Mesendoderm (in vitro differentiated cells): ENCODE data around the gene SRGAP3.
A peak's percentile ranks its signal among the peaks of the same experiment; 100 is the strongest.
"Not testable (repeated sequence)": the region's sequence is repeated elsewhere in the genome, so short reads cannot be mapped to it uniquely, and the experiment has no call there.

Experiments
- DNase-seq: peaks from one replicate; pipeline ENCODE4 v3.0.0; 2013
- H2AK5ac ChIP-seq: 2 replicates; pipeline ENCODE4 v1.6.1; 2013; ENCODE audit warnings: low read length, inconsistent platforms
- H2BK120ac ChIP-seq: 2 replicates; pipeline ENCODE4 v1.6.1; 2013; ENCODE audit warnings: low read depth, mild to moderate bottlenecking, low read length, moderate library complexity, mixed read lengths
- H2BK15ac ChIP-seq: replicated peaks from 2 replicates; pipeline ENCODE4 v1.6.1; 2013; ENCODE audit warnings: low read depth, mild to moderate bottlenecking, moderate library complexity
- H2BK5ac ChIP-seq: 2 replicates; pipeline ENCODE4 v1.6.1; 2013; ENCODE audit warnings: low read length, inconsistent platforms
- H3K18ac ChIP-seq: 2 replicates; pipeline ENCODE4 v1.6.1; 2013; ENCODE audit warnings: mild to moderate bottlenecking, low read length, mixed read lengths
- H3K23ac ChIP-seq: one replicate; pipeline ENCODE4 v1.6.1; 2013; ENCODE audit warnings: low read length
- H3K27ac ChIP-seq: 2 replicates; pipeline ENCODE4 v1.5.1; 2013; ENCODE audit warnings: low read depth, mild to moderate bottlenecking, inconsistent platforms, low read length, moderate library complexity
- H3K27me3 ChIP-seq: 2 replicates; pipeline ENCODE4 v1.6.1; 2013; ENCODE audit warnings: low read length, control low read depth, mild to moderate bottlenecking, inconsistent platforms; ENCODE audit not compliant: insufficient read depth, poor library complexity
- H3K36me3 ChIP-seq: 2 replicates; pipeline ENCODE4 v1.6.1; 2013; ENCODE audit warnings: low read length, inconsistent platforms; ENCODE audit not compliant: control insufficient read depth, insufficient read depth
- H3K4ac ChIP-seq: one replicate; pipeline ENCODE4 v1.6.1; 2013; ENCODE audit warnings: low read depth, mild to moderate bottlenecking, low read length, moderate library complexity
- H3K4me1 ChIP-seq: 2 replicates; pipeline ENCODE4 v1.6.1; 2013; ENCODE audit warnings: low read depth, low read length, inconsistent platforms; ENCODE audit not compliant: control insufficient read depth
- H3K4me2 ChIP-seq: 2 replicates; pipeline ENCODE4 v1.6.1; 2013; ENCODE audit warnings: low read length
- H3K4me3 ChIP-seq: 2 replicates; pipeline ENCODE4 v1.5.1; 2013; ENCODE audit warnings: mild to moderate bottlenecking, low read length
- H3K56ac ChIP-seq: one replicate; pipeline ENCODE4 v1.6.1; 2013; ENCODE audit warnings: low read length
- H3K79me1 ChIP-seq: 2 replicates; pipeline ENCODE4 v1.6.1; 2013; ENCODE audit warnings: low read length, inconsistent platforms
- H3K79me2 ChIP-seq: 2 replicates; pipeline ENCODE4 v1.6.1; 2013; ENCODE audit warnings: mild to moderate bottlenecking, low read length; ENCODE audit not compliant: control insufficient read depth, insufficient read depth
- H3K9ac ChIP-seq: 2 replicates; pipeline ENCODE4 v1.6.1; 2013; ENCODE audit warnings: low read length, inconsistent platforms
- H4K5ac ChIP-seq: one replicate; pipeline ENCODE4 v1.6.1; 2013; ENCODE audit warnings: low read length
- H4K8ac ChIP-seq: one replicate; pipeline ENCODE4 v1.6.1; 2013; ENCODE audit warnings: low read depth, mild to moderate bottlenecking, control low read depth, low read length, moderate library complexity
- WGBS: extraction: QIAGEN DNeasy Blood & Tissue Kit; methylation state at CpG from one replicate; pipeline ENCODE4 v1.1.7; 2013; ENCODE audit warnings: low lambda C conversion rate, missing lambda C conversion rate; ENCODE audit not compliant: insufficient coverage; ENCODE audit errors: extremely low coverage; 5-methylcytosine and 5-hydroxymethylcytosine counted together

SRGAP3 gene

DNA sequence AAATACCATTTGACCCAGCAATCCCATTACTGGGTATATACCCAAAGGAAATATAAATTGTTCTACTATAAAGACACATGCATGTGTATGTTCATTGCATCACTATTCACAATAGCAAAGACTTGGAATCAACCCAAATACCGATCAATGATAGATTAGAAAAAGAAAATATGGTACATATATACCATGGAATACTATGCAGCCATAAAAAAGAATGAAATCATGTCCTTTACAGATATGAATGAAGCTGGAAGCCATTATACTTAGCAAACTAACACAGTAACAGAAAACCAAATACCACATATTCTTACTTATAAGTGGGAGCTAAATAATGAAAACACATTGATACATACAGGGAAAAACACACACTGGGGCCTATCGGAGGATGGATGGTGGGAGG lies 164.0 kb downstream of the SRGAP3 start:
- H2BK15ac ChIP-seq, H3K27ac ChIP-seq, H4K8ac ChIP-seq, H2BK120ac ChIP-seq, H3K4me1 ChIP-seq, H3K79me2 ChIP-seq, H3K4me3 ChIP-seq, H4K5ac ChIP-seq, H3K36me3 ChIP-seq, H3K4ac ChIP-seq, H3K18ac ChIP-seq, H3K9ac ChIP-seq, H3K27me3 ChIP-seq, H3K23ac ChIP-seq, H3K56ac ChIP-seq, H3K4me2 ChIP-seq, DNase-seq, H2AK5ac ChIP-seq, H2BK5ac ChIP-seq, H3K79me1 ChIP-seq: not testable (repeated sequence)
- no CpG with 5 or more reads among the region's 2 CpGs for WGBS

DNA sequence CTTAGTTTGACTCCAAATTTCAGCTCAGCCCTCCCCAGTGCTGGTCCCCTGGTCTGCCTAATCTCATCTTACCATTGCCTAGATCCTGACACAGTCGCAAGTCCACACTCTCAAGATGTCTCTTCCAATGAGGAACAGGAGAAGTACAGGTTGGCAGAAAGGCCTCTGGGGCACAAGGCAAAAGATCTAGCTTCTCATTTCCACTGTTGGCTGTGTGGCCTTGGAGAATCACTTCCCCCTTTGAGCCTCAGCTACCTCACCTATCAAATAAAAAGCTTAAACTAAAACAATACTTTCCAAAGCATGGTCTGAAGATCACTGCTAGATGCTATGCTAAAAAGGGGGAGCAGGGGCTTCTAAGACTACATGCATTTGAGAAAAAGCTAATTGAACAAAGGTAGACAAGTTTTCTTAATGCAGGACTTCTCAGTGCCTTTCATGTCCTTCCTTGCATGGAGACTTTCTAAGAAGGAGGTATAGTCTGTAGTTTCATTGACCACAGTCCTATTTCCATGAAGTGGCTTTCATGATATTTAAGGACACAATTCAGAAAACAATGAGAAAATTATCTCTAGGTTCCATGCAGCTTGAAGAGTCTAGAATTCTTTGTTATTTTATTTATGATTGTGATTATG lies 168.1 kb downstream of the SRGAP3 start:
- no peak overlapping the region for H3K18ac ChIP-seq
- H3K36me3 ChIP-seq = no peaks in the 10 kb centered on the region
- no peak overlapping the region for H3K4me2 ChIP-seq
- no peak overlapping the region for H2BK15ac ChIP-seq
- H3K4me3 ChIP-seq = no peak overlapping the region
- H3K27ac ChIP-seq = no peak overlapping the region
- no peak overlapping the region for H2BK120ac ChIP-seq
- H2AK5ac ChIP-seq = no peak overlapping the region
- no peaks in the 10 kb centered on the region for H3K79me1 ChIP-seq
- no peak for DNase-seq
- peaks cover 9% of the 10 kb centered on the region for H3K4me1 ChIP-seq
- H4K8ac ChIP-seq = no peak overlapping the region
- no peak overlapping the region for H2BK5ac ChIP-seq
- H3K23ac ChIP-seq = no peak overlapping the region
- no peak overlapping the region for H4K5ac ChIP-seq
- no peak overlapping the region for H3K9ac ChIP-seq
- no peaks in the 10 kb centered on the region for H3K27me3 ChIP-seq
- no peak overlapping the region for H3K4ac ChIP-seq
- no peak overlapping the region for H3K56ac ChIP-seq
- H3K79me2 ChIP-seq = no peaks in the 10 kb centered on the region
- no CpG with 5 or more reads among the region's 1 CpG for WGBS

DNA sequence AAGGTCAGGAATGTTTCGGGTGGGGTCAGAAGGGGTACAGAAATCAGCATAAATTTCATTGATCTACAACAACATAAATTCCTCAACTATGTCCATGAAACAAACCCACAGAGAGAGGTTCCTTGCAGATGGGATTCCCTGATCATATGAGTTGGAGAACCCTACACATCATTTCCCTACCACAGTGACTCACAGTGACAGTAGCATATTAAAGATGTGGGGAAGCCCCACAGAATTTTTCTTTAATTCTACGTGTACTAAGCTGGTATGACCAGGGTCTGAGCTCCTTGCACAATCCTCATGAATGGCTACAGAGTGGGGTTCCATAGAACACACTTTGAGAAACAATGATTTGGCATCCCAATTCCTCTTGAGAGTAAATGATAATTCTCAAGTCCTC lies 169.3 kb downstream of the SRGAP3 start:
- WGBS = no CpG with 5 or more reads among the region's 2 CpGs

DNA sequence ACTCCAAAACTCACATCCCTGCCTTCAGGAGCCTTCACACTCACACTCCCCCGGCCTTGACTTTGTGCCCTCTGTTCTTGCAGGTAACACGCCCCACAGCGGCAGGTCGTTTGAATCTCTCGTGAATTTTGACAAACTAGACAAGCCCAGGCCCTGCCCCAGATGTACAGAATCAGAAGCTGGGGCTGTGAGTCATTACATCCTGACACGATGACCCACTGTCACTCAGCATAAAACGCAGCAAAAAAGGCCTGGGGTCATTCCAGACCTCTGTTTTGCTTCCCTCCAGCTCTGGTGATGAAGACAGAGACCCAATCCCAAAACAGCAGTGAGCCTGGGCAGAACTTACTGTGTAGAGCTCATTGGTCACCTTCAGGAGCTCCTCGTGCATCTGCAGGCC lies 169.8 kb downstream of the SRGAP3 start:
- no peaks in the 10 kb centered on the region for H3K79me2 ChIP-seq
- no peak overlapping the region for H3K4me3 ChIP-seq
- no peaks in the 10 kb centered on the region for H3K36me3 ChIP-seq
- H2BK5ac ChIP-seq = no peak overlapping the region
- H3K23ac ChIP-seq = no peak overlapping the region
- H3K9ac ChIP-seq = no peak overlapping the region
- H3K18ac ChIP-seq = peak overlapping the region; percentile 24
- peak; percentile 41 for DNase-seq
- H2BK120ac ChIP-seq = no peak overlapping the region
- peaks cover 9% of the 10 kb centered on the region for H3K4me1 ChIP-seq
- WGBS = no CpG with 5 or more reads among the region's 8 CpGs
- H3K4ac ChIP-seq = no peak overlapping the region
- no peak overlapping the region for H3K56ac ChIP-seq
- no peaks in the 10 kb centered on the region for H3K27me3 ChIP-seq
- no peak overlapping the region for H4K8ac ChIP-seq
- H3K79me1 ChIP-seq = no peaks in the 10 kb centered on the region
- H4K5ac ChIP-seq = no peak overlapping the region
- H3K27ac ChIP-seq = no peak overlapping the region
- H3K4me2 ChIP-seq = no peak overlapping the region
- H2BK15ac ChIP-seq = no peak overlapping the region
- no peak overlapping the region for H2AK5ac ChIP-seq

More for the DNA sequence above, 169.3 kb downstream of the SRGAP3 start:
- Histone ChIP-seq H2BK5ac (no peak overlapping the region), H3K79me1 (no peaks in the 10 kb centered on the region), H3K18ac (no peak overlapping the region), H3K56ac (no peak overlapping the region), H3K4me1 (peaks cover 9% of the 10 kb centered on the region), H3K27me3 (no peaks in the 10 kb centered on the region), H2BK15ac (no peak overlapping the region), H4K8ac (no peak overlapping the region), H3K79me2 (no peaks in the 10 kb centered on the region), H3K27ac (no peak overlapping the region), H3K4me2 (no peak overlapping the region), H3K23ac (no peak overlapping the region), H2AK5ac (no peak overlapping the region), H3K4me3 (no peak overlapping the region), H3K4ac (no peak overlapping the region), H2BK120ac (no peak overlapping the region), H3K9ac (no peak overlapping the region), H3K36me3 (no peaks in the 10 kb centered on the region), H4K5ac (no peak overlapping the region)
- DNase-seq = no peak

DNA sequence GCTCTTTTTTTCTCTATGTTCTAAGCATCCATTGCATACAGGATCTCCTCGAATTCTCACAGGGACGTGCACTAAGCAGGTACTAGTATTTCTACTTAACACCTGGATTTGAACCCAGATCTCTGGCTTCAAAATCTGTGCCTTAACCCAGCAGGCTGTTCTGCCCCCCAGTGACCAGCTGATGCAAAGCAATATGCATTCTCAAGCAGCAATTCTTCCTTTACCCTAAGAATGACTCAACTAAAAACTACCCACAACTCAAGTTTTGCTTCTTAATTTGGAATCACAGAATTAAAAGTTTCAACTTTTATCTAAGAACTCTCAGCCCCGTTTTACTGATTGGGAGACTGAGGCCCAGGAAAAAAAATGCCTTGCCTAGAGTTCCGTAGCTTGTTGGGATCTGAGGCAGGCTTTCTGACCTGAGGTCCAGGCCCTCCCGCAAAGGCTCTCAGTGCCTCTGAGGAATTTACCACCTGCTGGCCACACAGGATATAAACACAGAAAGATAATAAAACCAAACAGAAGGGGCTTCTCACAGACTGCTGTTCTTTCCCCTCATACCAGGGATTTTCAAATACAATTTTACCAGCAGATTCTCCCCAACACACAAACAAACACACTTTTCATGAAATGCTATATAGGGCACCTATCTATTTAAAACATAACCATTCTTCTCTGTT lies 170.7 kb downstream of the SRGAP3 start:
- H2BK15ac ChIP-seq = no peak overlapping the region
- no peaks in the 10 kb centered on the region for H3K79me1 ChIP-seq
- no peak overlapping the region for H2BK5ac ChIP-seq
- H2BK120ac ChIP-seq = no peak overlapping the region
- H3K56ac ChIP-seq = no peak overlapping the region
- no peak overlapping the region for H3K18ac ChIP-seq
- no peak overlapping the region for H3K9ac ChIP-seq
- H3K23ac ChIP-seq = no peak overlapping the region
- H4K8ac ChIP-seq = no peak overlapping the region
- no peak overlapping the region for H3K4ac ChIP-seq
- WGBS = no CpG with 5 or more reads among the region's 5 CpGs
- peak; percentile 77 for DNase-seq
- no peaks in the 10 kb centered on the region for H3K27me3 ChIP-seq
- no peaks in the 10 kb centered on the region for H3K36me3 ChIP-seq
- no peak overlapping the region for H4K5ac ChIP-seq
- no peak overlapping the region for H3K27ac ChIP-seq
- H3K4me1 ChIP-seq = peaks cover 9% of the 10 kb centered on the region
- H3K4me2 ChIP-seq = no peak overlapping the region
- H2AK5ac ChIP-seq = no peak overlapping the region
- H3K79me2 ChIP-seq = no peaks in the 10 kb centered on the region
- H3K4me3 ChIP-seq = no peak overlapping the region

DNA sequence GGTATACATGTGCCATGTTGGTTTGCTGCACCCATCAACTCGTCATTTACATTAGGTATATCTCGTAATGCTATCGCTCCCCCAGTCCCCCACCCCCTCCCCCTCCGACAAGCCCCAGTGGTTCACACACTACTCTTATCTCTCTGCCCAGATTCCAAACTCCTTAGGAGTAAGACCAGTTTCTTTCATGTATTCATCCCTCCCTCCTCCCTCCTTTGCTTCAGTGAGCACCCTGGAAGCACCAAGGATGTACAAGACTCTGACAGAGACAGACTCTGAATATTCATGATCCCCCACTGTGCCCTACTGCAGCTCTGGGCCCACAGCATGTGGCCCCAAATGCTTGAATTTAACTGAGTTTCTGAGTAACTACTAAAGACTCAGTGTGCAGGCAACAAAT lies 172.4 kb downstream of the SRGAP3 start:
- no peaks in the 10 kb centered on the region for H3K79me2 ChIP-seq
- no peak overlapping the region for H2BK120ac ChIP-seq
- no peaks in the 10 kb centered on the region for H3K27me3 ChIP-seq
- no peak overlapping the region for H2BK5ac ChIP-seq
- H3K56ac ChIP-seq = no peak overlapping the region
- WGBS = no CpG with 5 or more reads among the region's 4 CpGs
- peaks cover 9% of the 10 kb centered on the region for H3K4me1 ChIP-seq
- no peak overlapping the region for H3K4me2 ChIP-seq
- no peaks in the 10 kb centered on the region for H3K36me3 ChIP-seq
- no peaks in the 10 kb centered on the region for H3K79me1 ChIP-seq
- H3K18ac ChIP-seq = no peak overlapping the region
- H2BK15ac ChIP-seq = no peak overlapping the region
- no peak overlapping the region for H4K5ac ChIP-seq
- H4K8ac ChIP-seq = no peak overlapping the region
- no peak overlapping the region for H3K23ac ChIP-seq
- H3K4ac ChIP-seq = no peak overlapping the region
- peak; percentile 42 for DNase-seq
- no peak overlapping the region for H2AK5ac ChIP-seq
- H3K4me3 ChIP-seq = no peak overlapping the region
- H3K27ac ChIP-seq = no peak overlapping the region
- H3K9ac ChIP-seq = no peak overlapping the region
